ENCODE results near the gene RTP2. TPM values are rescaled to one million over a fixed set of nuclear protein-coding genes. Genes with fewer than 3 reads are reported as not detected.

RTP2 gene
- total and polyA plus RNA-seq, 2 donors (not counting 3 experiments of a cell fraction or from before 2014, with no cell fraction given) = not detected

DNA sequence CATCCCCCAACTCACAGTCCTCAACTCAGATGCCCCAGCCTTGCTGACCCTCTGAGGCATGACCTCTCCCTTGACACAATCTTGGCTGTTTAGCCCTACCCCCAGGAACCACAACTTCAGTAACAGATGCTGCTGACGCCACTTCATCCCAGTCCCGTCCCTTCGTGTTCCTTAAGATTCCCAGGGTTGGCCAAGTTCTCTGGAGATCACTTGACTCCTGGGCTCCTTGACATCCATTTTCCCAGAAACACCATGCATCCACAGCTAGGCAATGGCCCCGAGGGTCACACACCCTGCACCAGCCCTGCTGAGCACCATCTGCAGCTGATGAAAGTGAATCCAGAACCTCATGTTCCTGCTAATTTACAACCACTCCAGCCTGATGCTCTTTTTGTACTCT is 6.9 kb downstream of the RTP2 start:
- Histone ChIP-seq H2AFZ (ENCODE audit: low read depth, low read length) (no peak overlapping the region), H3K79me2 (ENCODE audit: control insufficient read depth, insufficient read depth, low read length) (no peaks in the 10 kb centered on the region), H3K27ac (ENCODE audit: insufficient read depth, low read depth, low read length) (no peak overlapping the region), H3K4me1 (ENCODE audit: control insufficient read depth, extremely low read depth, insufficient read depth, low read length) (no peaks in the 10 kb centered on the region), H3K9me1 (replicated peaks; ENCODE audit: control insufficient read depth, extremely low read depth, insufficient read depth, low read length) (no peaks in the 10 kb centered on the region), H3K9ac (replicated peaks; ENCODE audit: extremely low read depth, insufficient read depth, low read length) (no peak overlapping the region), H3K4me2 (ENCODE audit: insufficient read depth, low read length) (no peak overlapping the region), H3K27me3 (ENCODE audit: control insufficient read depth in 2 of 2, insufficient read depth in 2 of 2, low read length in 2 of 2) (no peaks in the 10 kb centered on the region), H3K9me3 (replicated peaks; ENCODE audit: control insufficient read depth, insufficient read depth, low read length) (no peaks in the 10 kb centered on the region), H4K20me1 (replicated peaks; ENCODE audit: control insufficient read depth, extremely low read depth, insufficient read depth, low read length) (no peaks in the 10 kb centered on the region), H3K4me3 (replicated peaks in 1 of 3; ENCODE audit: insufficient read depth in 1 of 3, low read depth in 1 of 3, low read length in 3 of 3) (no peak overlapping the region), H3K36me3 (ENCODE audit: control insufficient read depth in 2 of 2, extremely low read depth in 1 of 2, insufficient read depth in 2 of 2, low read length in 2 of 2) (no peaks in the 10 kb centered on the region)
- TF ChIP-seq, protein P1, sequence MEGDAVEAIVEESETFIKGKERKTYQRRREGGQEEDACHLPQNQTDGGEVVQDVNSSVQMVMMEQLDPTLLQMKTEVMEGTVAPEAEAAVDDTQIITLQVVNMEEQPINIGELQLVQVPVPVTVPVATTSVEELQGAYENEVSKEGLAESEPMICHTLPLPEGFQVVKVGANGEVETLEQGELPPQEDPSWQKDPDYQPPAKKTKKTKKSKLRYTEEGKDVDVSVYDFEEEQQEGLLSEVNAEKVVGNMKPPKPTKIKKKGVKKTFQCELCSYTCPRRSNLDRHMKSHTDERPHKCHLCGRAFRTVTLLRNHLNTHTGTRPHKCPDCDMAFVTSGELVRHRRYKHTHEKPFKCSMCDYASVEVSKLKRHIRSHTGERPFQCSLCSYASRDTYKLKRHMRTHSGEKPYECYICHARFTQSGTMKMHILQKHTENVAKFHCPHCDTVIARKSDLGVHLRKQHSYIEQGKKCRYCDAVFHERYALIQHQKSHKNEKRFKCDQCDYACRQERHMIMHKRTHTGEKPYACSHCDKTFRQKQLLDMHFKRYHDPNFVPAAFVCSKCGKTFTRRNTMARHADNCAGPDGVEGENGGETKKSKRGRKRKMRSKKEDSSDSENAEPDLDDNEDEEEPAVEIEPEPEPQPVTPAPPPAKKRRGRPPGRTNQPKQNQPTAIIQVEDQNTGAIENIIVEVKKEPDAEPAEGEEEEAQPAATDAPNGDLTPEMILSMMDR (IDR thresholded peaks at IDR 0.05; ENCODE audit: extremely low read depth in 1 of 2, insufficient read depth in 1 of 2, low read depth in 1 of 2, low read length in 2 of 2) = no peak
- TF ChIP-seq POLR2A (IDR thresholded peaks at IDR 0.05; ENCODE audit: low read depth, low read length) (no peak), EZH2 (IDR thresholded peaks at IDR 0.05; ENCODE audit: borderline replicate concordance, low read depth, low read length, severe bottlenecking) (no peak), JUN (IDR thresholded peaks at IDR 0.05; ENCODE audit: borderline replicate concordance, insufficient read depth, insufficient read length, low read depth) (no peak), MAX (IDR thresholded peaks at IDR 0.05; ENCODE audit: insufficient read depth, insufficient read length) (no peak), FOS (IDR thresholded peaks at IDR 0.05; ENCODE audit: borderline replicate concordance, insufficient read depth, low read length) (no peak), GATA2 (IDR thresholded peaks at IDR 0.05; ENCODE audit: insufficient read depth, insufficient read length, low read depth, low read length) (no peak), POLR2AphosphoS5 (IDR thresholded peaks at IDR 0.05; ENCODE audit: insufficient read depth, low read depth, low read length) (no peak)
- BruUV-seq (replicated peaks) = no TSS peak
- no peak for DNase-seq (ENCODE audit: low read depth, low spot score)
- FAIRE-seq = no peak
- ChIA-PET POLR2A (no interaction called here), CTCF (interaction anchor here (1.7 kb wide), 1 partner anchor 16 kb away, joined by 5 read pairs; no protein-coding TSS in a partner anchor)
- dilution Hi-C loops (cut with MboI; ENCODE audit: extremely low pct_ligation_motif_present, low sequenced_read_pairs) = loop anchor here (25.0 kb wide), 1 partner anchor 383 kb away; no protein-coding TSS in a partner anchor
- intact Hi-C loops (cut with micrococcal nuclease) = no loop called here
